GM12874 (cell line): ENCODE results near the gene TNFRSF8.

Source experiments
- CTCF ChIP-seq: IDR thresholded peaks from 2 replicates; pipeline ENCODE4 v1.5.1; 2011; ENCODE audit warnings: low read depth, mild to moderate bottlenecking, control low read depth, low read length, moderate library complexity; ENCODE audit not compliant: insufficient read depth

Gene TNFRSF8

GRCh38 chr1:12060500-12060899 lies 2.6 kb upstream of the TNFRSF8 start:
- no peak for TF ChIP-seq CTCF

- no peak for TF ChIP-seq CTCF
These were observed 1.2 kb downstream of the TNFRSF8 start for GRCh38 chr1:12064073-12064969.

DNA sequence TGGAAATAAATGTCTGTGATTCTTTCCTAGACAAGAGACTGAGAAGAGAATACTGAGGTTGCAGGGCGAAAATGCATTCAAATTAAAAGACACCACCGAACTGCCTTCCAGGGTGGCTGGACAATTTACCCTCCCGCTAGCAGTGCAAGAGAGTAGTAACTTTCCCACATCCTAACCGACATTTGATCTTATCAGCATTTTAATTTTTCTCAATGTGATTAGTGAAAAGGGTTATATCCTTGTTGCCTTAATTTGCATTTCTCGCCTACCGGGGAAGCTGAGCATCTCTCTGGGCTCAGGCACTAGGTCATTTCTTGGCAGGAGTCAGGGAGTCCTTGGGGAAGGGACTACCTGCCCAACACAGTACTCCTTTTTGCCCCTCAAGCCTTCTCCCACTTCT lies 2.8 kb downstream of the TNFRSF8 start:
- TF ChIP-seq CTCF: no peak

DNA sequence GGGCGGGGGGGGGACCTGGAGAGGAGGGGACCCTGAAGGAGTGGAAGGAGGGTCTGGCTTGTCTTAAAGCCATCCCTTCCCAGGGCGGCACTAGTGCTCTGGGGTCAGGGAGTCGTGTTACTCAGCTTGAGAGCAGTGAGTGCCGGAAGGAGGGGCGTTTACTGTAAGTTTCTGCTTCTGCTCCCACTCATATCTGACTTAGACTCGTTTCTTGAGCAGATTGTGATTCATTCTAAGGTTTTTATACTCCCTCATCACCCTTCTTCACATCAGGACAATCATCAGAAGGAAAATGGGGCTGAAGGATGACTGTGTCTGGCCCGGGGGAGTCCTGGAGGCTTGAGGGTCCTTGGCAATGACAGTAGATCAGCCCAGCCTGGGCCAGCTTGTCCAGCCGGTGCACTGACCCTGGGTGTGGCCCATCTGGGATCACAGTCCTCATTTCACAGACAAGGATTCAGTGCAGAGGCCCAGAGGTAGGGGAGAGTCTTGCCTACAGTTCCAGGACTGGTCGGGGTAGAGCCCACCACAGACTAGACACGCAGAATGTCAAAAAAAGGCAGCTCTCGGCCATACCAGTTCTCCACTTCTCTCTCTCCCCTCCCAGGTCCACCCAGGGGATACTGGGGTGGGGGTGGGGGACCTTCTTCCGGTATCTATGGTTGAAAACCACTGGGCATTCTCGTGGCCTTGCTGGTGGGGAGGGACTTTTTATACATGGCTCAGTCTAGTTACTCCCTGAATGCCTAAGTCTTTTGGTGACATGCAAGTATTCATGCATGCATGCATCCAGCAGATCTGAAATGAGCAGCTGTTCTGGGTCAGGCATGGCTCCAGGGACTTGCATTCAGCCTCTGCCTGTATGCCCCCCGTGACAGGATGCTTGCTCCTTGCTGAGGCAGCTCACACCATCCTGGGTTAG lies 5.1 kb downstream of the TNFRSF8 start:
- TF ChIP-seq CTCF: no peak

DNA sequence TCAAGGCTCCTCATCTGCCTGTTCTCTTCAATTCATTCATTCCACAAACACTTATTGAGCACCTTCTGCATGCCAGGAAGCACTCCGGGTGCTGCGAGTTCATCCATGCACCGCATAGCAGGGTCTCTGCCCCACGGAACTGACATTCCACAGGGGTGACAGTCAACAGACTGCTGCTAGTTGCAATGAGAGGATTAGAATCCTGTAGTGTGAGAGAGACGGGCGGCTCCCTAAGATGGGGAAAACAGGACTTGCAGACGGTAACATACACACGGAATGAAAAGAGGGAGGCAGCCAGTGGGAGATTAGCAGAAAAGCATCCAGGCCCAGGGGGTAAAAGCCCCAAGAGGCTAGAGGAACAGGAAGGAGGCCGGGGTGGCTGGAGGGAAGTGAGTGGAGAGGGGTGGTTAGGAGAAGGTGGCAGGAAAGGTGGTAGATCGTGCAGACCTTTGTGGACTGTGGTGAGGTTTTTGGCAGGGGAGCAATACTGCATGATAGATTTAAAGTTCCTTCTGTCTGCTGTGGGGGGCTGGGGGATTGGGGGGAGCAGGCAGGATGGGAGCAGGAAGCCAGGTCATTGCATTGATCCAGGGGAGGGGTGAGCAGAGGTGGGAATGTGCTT lies 6.6 kb downstream of the TNFRSF8 start:
- no peak for TF ChIP-seq CTCF

DNA sequence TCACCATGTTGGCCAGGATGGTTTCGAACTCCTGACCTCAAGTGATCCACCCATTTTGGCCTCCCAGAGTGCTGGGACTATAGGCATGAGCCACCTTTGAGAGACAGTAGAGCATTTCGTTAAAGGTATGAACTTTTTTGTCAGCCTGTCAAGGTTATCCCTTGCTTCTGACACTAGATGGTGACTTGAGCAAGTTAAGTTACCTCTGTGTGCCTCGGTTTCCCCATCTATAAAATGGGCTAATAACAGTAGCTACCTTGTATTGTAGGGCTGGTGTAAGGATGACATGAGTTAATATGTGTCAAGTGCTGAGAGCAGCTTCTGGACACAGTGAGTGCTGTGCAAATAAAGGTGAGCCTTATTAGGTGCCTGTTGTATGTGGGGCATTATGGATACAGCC lies 8.8 kb downstream of the TNFRSF8 start:
- no peak for TF ChIP-seq CTCF

DNA sequence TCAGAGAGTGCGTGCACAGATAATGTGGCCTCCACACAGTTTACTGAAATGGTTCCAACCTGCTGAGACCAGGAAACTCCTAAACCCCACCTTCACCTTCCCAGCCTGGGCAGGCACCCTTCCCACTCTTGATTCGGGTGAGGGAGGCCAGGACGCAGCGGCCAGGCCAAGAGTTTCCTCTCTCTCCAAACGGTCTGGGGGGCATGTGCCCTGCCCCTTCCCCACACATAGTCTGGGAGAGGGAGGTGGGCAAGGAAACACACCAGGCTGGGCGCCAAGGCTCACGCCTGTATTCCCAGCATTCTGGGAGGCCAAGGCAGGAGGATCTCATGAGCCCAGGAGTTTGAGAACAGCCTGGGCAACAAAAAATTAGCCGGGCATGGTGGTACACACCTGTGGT lies 9.6 kb downstream of the TNFRSF8 start:
- no peak for TF ChIP-seq CTCF
